Upper lobe of left lung (tissue), 4 donors: ENCODE measurements around the gene UBAP1.

Experiments used
- CTCF ChIP-seq, 6 experiments: fragments of 450-650 bp in 4 of 6; fragments of 200-600 bp in 2 of 6; sonication (generic) in 2 of 6; IDR thresholded peaks; one replicate each; pipeline ENCODE4 v1.5.1; 2016 to 2019; ENCODE audit warnings: antibody characterized with exemption in 6 of 6
- POLR2A ChIP-seq, 4 donors: fragments of 450-650 bp; IDR thresholded peaks; one replicate each; pipeline ENCODE4 v1.5.1; 2016 to 2017; ENCODE audit warnings: antibody characterized with exemption in 4 of 4, mild to moderate bottlenecking in 2 of 4
- POLR2AphosphoS5 ChIP-seq, 2 donors: sonication (generic); formaldehyde crosslinking; IDR thresholded peaks; one replicate each; pipeline ENCODE4 v1.5.1; 2017; ENCODE audit warnings: antibody characterized with exemption in 2 of 2

GRCh38 chr9:34211395-34211794 lies 32.6 kb downstream of the UBAP1 start:
- TF ChIP-seq CTCF (IDR thresholded peaks at IDR 0.05), result no peak
- no peak for TF ChIP-seq POLR2AphosphoS5 (IDR thresholded peaks at IDR 0.05)
- TF ChIP-seq POLR2A (IDR thresholded peaks at IDR 0.05), result no peak
